Right lobe of liver (tissue), 4 donors: Measurements from ENCODE around the gene CDH23.

Source experiments
- POLR2A ChIP-seq: fragments of 450-650 bp; IDR thresholded peaks from one replicate; pipeline ENCODE4 v1.6.1; 2017; ENCODE audit warnings: antibody characterized with exemption, mild to moderate bottlenecking
- TF ChIP-seq, protein P1 (sequence below), 4 donors: fragments of 200-600 bp in 3 of 4; fragments of 450-650 bp in 1 of 4; IDR thresholded peaks; one replicate each; pipeline versions ENCODE4 v1.5.1 to v1.8.0; 2016 to 2022; ENCODE audit warnings: antibody characterized with exemption in 4 of 4, mild to moderate bottlenecking in 2 of 4
- donor health status: DM: no; HTN: no; CAD: no.
- donor health status: DM: no; HTN: no; CAD: no.
- donor health status: DM: no; HTN: yes; CAD: no.

DNA sequence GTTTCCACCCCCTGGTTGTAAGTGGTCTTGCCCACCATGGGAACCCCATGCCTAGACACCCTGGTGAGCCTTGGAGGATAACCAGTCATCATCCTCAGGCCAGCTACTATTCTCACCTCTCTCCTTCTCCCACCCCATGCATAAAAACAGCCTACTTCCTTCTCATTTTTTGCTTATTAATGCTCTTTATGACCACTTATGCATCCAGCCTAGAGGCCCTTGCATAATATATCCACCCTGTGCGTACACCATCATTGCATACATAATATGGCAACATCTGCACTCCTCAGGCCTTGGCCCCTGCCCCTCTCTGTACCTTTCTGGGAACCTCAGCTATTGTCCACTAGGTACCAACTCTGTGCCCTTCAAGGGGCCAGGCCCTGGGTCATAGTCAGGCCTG lies 91.0 kb downstream of the CDH23 start:
- TF ChIP-seq, protein P1, sequence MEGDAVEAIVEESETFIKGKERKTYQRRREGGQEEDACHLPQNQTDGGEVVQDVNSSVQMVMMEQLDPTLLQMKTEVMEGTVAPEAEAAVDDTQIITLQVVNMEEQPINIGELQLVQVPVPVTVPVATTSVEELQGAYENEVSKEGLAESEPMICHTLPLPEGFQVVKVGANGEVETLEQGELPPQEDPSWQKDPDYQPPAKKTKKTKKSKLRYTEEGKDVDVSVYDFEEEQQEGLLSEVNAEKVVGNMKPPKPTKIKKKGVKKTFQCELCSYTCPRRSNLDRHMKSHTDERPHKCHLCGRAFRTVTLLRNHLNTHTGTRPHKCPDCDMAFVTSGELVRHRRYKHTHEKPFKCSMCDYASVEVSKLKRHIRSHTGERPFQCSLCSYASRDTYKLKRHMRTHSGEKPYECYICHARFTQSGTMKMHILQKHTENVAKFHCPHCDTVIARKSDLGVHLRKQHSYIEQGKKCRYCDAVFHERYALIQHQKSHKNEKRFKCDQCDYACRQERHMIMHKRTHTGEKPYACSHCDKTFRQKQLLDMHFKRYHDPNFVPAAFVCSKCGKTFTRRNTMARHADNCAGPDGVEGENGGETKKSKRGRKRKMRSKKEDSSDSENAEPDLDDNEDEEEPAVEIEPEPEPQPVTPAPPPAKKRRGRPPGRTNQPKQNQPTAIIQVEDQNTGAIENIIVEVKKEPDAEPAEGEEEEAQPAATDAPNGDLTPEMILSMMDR (IDR thresholded peaks at IDR 0.05), result no peak
- no peak for TF ChIP-seq POLR2A
